IPS DF 4.7 (cell line): Measurements from ENCODE around the gene ACP1.

Source experiments
- DNase-seq: peaks from one replicate; pipeline ENCODE4 v3.0.0-alpha.2; 2013; ENCODE audit warnings: low spot score; ENCODE audit errors: extremely low read depth

The ACP1 gene

GRCh38 chr2:255195-255594 lies 9.6 kb upstream of the ACP1 start:
- DNase-seq: no peak

- DNase-seq: no peak
These were observed 8.7 kb upstream of the ACP1 start for GRCh38 chr2:256094-256493.

- DNase-seq: no peak
These were observed 7.3 kb upstream of the ACP1 start for GRCh38 chr2:257429-257828.

- no peak for DNase-seq
These were observed 6.9 kb upstream of the ACP1 start for GRCh38 chr2:257842-258241.

- DNase-seq: no peak
These were observed 5.8 kb upstream of the ACP1 start for GRCh38 chr2:258933-259332.

GRCh38 chr2:259789-260331 lies 4.9 kb upstream of the ACP1 start:
- no peak for DNase-seq

- no peak for DNase-seq
These were observed 4.1 kb upstream of the ACP1 start for GRCh38 chr2:260507-261161.

GRCh38 chr2:262117-262516 lies 2.6 kb upstream of the ACP1 start:
- no peak for DNase-seq

GRCh38 chr2:263022-263738 lies 1.6 kb upstream of the ACP1 start:
- DNase-seq: no peak

- DNase-seq: no peak
These were observed 814 bp upstream of the ACP1 start, which contains the start of gene SH3YL1 for GRCh38 chr2:263774-264492. TSS of gene SH3YL1 (minus strand) at chr2:264032. CDS start at chr2:263984, 48 bp downstream.

- DNase-seq: no peak
These were observed 3.6 kb downstream of the ACP1 start for GRCh38 chr2:268323-268722.

GRCh38 chr2:269356-270030 lies 4.7 kb downstream of the ACP1 start:
- DNase-seq: no peak

- no peak for DNase-seq
These were observed 6.1 kb downstream of the ACP1 start for GRCh38 chr2:270861-271260.

GRCh38 chr2:271917-272316 lies 7.2 kb downstream of the ACP1 start:
- no peak for DNase-seq

- no peak for DNase-seq
These were observed 8.6 kb downstream of the ACP1 start for GRCh38 chr2:273333-273732.

- no peak for DNase-seq
These were observed 9.8 kb downstream of the ACP1 start for GRCh38 chr2:274503-274902.

GRCh38 chr2:275466-275865 lies 10.7 kb downstream of the ACP1 start:
- DNase-seq: no peak

- no peak for DNase-seq
These were observed 13.7 kb downstream of the ACP1 start for GRCh38 chr2:278312-278926.

GRCh38 chr2:278927-279320 lies 14.2 kb downstream of the ACP1 start:
- DNase-seq: no peak

GRCh38 chr2:279366-279765 lies 14.6 kb downstream of the ACP1 start:
- DNase-seq: no peak

GRCh38 chr2:279956-280649 lies 15.4 kb downstream of the ACP1 start:
- DNase-seq: no peak
